GM13976 (cell line): Measurements from ENCODE around the gene BBS9.

Experiments used
- DNase-seq: peaks from one replicate; pipeline ENCODE4 v3.0.0; 2012; ENCODE audit warnings: low spot score
- CTCF ChIP-seq: IDR thresholded peaks from 2 replicates; pipeline ENCODE4 v1.5.1; 2012; ENCODE audit warnings: borderline replicate concordance, mild to moderate bottlenecking; ENCODE audit not compliant: insufficient read depth; ENCODE audit errors: extremely low read depth, missing control alignments, control extremely low read depth
- in situ Hi-C: fragments of 300-500 bp; cut with MboI; formaldehyde crosslinking; loops from one replicate; pipeline ENCODE4 v1.12.0; 2022; ENCODE audit warnings: low sequenced_read_pairs, mixed read lengths, inconsistent platforms; ENCODE audit not compliant: unreplicated experiment

The BBS9 gene

DNA sequence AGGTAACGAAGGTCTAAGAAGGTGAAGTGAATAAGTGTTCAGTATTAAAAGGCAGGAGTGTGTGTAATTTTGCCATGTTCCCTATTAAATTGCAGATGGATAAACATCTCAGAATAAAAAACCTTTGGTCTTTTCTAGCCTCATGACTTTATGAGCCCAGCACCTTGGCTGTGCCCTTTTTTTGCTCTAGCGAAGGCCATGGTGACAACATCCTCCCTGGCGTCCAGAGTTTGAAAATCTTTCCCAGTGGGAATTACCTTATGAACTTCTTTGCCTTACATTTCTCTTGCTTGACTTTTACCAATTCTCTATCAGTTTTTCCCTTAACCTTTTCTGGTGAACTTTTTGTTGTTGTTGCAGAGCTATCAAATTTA, 407.7 kb downstream of the BBS9 start:
- TF ChIP-seq CTCF, result no peak
- in situ Hi-C loops, result no loop called here
- DNase-seq, result no peak

GRCh38 chr7:33539198-33539597, 409.8 kb downstream of the BBS9 start:
- in situ Hi-C loops, result no loop called here
- no peak for TF ChIP-seq CTCF
- DNase-seq, result no peak

DNA sequence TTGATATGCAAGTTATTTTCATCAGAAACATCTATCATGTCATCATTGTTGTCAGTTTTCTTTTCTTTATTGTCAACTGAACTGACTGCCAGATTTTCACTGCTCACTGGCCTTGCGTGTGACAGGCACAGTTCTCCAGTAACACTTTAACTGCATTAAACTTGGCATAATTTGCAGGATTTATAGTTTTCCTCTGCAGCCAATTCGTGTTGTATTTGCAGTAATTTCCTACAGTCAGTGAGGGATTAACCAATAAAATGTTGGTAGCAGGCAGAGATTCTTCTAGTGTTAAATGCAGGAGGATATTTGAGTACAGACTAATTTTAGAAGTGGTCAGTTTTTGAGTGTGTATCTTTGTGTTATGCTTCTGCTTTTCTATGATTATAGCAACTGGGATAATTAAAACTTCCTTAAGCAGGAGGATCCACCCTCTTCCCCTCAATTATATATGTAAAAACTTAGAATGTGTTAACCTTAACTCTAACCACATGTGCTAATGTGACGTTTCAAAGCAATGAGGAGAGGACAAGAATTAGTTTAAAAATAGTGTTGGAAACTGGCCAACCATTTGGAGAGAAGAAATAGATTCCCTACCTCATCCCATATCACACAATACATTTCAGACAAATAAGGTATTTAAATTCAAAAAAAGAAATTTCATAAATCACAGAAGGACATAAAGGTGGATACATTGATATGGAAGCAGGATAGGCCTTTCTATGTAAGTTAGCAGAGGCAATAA, 410.5 kb downstream of the BBS9 start:
- no peak for TF ChIP-seq CTCF
- DNase-seq, result no peak
- in situ Hi-C loops, result no loop called here

DNA sequence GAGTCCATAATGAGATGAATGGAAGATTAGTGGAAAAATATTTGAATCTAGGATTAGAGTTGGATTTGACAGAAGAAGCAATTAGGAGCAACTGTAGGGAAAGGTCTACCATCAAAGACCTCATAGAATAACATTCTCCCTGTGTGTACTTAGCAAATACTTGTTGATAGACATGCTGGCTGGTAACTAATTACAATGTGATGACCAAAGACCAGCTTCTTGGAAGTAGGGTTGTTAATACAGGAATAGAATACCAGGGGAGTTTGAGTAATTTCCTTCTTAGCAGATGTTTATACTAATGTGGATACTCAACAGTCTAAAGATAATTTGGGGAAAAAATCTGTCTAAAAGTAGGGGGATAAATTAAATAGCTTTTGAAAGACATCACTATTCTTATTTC, 418.5 kb downstream of the BBS9 start:
- DNase-seq, result no peak
- no peak for TF ChIP-seq CTCF
- in situ Hi-C loops, result no loop called here

DNA sequence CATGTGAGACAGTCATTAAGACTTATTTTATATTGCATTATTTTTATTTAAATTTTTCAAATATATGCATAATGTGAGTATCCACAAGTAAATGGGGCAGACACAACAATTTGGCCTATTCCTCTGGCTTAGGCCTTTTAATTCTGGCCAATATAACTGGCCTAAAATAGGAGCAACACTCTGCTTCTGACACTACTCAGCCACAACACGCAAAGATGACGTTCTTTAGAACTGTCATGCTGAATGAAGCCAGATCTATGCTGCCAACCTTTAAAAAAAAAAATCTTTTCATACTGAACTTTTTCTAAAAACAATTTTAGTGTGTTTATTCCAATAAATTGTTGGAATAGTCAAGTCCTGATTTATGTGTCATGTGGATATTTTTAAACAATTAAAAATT, 421.0 kb downstream of the BBS9 start:
- in situ Hi-C loops, result no loop called here
- no peak for DNase-seq
- no peak for TF ChIP-seq CTCF

DNA sequence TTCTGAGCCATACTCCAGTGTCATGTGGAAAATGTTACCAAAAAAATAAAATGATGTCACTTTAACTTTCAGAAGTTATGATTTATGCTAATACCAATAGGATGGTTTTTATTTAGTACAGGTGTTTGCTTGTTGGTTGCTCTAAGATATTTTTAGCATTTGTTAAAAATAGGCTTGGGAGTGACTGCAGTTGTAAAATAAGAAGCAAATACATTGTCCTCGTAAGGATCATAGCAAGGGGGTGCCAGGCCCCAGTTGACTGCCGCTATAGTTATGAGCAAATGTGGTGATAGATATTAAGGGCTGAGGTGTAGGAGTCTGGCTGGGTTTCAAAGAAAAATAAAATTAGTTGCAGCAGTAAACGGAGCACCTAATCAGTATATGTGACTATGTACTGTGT, 421.6 kb downstream of the BBS9 start:
- in situ Hi-C loops, result no loop called here
- no peak for DNase-seq
- no peak for TF ChIP-seq CTCF
